NCI-H460 (cell line): ENCODE data around the gene CCDC138. TPM values are rescaled to one million over a fixed set of nuclear protein-coding genes. Genes with fewer than 3 reads are reported as not detected.

Experiments
- DNase-seq: peaks from one replicate; pipeline ENCODE4 v3.0.0-alpha.2; 2016; ENCODE audit warnings: low read depth; ENCODE audit errors: extremely low read depth
- total RNA-seq: library from RNA; depleted of rRNA; stranded (reverse); fragments of >200 nt; shearing (Covaris generic); gene quantifications from 2 replicates; pipeline ENCODE4 v1.2.3, GENCODE V29; 2014

Gene CCDC138
- total RNA-seq, 1 experiment from 2014 or later = 16.0 TPM

DNA sequence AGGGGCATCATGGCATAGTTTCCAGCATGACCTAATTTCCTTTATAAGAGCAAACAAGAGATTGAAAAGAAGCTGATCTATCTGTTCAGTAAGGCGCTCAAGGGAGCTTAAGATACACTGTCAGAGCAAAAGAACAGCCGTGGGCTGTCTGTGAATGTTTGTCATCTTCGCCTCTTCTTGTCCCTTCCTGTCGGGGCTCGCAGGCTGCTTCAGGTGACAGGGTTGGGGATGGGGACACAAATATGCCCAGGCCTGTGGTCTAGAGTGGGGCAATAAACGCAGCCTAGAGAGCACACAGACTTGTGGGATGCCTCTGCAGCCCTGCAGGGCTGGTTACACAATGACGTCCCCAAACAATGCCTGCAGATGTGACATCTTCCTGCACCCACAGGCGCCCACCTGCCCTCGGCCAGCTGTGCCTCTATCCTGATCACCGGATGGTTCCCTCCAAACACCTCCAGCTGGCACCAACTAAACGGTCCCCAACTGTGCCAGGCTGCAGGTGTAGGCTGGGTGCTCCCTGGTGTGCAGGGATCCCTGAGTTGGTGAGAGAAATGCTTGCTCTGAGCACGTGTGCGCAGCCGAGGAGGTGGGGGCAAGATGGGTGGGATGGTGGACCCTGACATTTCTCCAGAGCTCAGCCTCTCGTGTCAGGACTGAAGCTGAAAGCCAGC lies 129.7 kb downstream of the CCDC138 start:
- no peak for DNase-seq

DNA sequence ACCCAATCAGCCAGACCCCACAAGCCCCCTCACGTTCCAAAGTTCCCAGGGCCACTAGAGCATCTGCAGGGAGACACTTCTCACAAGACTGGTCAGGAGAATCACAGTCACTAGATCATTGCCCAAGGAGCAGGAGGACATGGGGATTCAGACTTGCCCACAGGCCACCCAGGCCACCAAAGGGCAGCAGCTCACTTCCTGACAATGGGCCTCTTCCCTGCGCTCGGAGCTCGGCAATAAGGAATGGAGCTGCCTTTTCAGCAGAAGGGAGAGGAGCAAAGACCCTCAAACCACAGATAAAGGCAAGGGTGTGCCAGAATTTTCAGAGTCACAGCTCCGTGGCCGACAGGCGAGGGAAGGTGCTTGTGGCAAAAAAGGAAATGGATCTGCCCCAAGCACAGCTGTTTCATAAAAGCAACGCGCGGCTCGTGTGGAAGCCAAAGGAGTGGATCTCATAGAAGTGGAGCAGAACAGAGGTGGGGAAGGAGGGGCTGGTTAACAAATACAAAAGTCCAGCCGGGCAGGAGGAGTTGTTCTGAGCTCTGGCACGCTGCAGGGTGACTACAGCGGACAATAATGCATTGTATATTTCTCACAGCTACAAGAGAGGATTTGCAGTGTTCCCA lies 130.3 kb downstream of the CCDC138 start:
- no peak for DNase-seq

DNA sequence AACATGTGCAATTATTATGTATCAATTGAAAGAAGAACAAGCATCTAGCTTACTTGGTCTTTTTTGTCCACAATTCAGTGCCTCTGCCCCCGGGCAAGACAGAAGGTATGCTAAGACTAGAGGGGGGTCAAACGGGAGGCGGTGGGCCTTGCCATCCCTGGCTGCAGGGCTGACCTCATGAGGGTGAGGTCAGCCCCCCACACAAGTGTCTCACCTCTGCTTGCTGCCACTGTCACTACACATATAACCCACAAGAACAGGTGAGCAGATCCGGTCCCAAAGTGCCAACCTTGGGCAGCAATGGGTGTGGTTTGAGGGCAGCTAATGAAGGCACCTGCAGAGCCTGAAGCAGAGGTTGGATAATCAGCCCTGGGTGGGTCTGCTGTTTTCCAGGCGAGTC lies 131.0 kb downstream of the CCDC138 start:
- no peak for DNase-seq

DNA sequence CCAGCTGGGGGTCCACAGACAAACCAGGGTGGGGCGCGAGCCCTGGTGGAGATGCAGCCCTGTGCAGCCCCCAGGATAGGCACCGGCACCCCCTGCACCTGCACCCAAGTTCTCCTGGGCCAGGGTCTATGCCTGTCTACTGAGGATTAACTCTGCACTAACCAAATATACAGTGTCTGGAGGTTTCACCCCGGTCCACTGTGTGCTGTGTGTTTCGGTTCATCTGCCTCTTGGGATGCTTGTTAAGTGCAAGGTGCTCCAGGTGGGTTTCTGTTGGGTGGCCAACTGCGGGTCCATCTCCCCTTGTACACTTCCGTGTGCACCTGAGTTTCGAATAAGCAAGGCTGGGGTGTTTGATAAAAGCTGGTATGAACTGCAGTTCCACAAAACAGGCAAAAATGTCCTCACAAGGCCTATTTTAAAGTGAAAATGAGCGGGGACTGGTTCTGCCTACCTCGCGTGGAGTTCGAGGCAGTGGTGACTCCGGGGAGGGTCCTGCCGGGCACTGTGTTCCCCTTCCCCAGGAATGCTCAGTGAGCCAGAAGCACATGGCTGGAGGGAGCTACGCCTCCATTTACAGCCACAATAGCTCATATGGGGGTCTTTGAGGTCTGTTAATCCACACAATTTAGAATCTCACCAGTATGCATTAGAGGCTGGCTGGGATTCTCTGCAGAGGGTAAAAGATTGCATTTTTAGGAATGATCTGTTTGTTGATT lies 131.7 kb downstream of the CCDC138 start:
- no peak for DNase-seq

DNA sequence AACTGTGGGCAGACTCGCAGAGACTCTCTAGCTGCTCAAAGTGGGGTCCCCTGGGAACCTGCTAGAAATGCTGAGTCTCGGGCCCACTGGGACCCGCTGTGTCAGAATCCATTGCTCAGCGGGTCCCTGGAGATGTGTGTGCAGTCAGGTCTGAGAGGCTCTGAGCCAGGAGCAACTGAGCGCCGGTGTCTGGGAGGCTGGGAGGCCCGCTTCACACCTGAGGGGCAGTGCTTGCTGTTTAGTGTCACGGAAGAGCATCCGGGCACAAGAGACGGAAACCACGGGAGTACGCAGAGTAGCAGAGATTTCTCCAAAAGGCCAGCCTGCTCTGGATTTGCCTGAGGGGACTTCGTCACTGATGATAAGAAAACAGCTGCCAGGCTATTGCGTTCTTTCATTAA lies 132.4 kb downstream of the CCDC138 start:
- no peak for DNase-seq

DNA sequence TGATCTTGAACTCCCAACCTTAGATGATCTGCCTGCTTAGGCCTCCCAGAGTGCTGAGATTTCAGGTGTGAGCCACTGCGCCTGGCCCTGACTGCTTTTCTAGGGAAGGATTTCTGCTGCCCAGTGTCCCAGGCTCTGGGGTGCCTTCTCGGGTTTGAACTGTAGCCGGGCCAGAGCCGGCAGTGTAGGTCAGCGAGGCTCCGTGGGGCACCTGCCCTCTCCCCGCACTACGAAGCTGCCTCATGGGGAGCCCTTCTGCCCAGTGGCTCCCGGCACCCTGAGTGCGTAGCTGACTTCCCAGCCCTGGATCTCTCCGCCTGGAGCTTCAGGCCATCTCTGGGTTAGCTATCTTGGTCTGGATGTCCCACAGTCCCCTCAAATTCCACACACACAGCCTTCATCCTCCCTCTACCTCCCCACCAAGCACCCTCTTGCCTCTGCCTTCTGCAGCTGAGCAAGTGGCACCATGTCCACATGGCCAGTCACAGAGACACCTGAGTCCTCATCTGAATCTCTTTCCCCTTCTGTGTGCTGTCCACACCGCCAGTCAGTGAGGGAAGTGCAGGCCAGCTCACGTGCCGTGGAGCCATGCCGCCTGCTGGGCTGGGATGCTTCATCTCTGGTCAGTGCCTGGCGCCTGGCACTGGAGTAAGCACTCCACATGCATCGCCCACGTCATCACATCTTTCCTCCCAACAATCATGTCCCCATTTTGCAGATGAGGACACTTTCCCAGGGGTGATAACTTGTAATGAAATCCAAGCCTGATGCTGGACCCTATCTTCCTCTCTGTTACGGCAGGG lies 133.2 kb downstream of the CCDC138 start:
- no peak for DNase-seq

DNA sequence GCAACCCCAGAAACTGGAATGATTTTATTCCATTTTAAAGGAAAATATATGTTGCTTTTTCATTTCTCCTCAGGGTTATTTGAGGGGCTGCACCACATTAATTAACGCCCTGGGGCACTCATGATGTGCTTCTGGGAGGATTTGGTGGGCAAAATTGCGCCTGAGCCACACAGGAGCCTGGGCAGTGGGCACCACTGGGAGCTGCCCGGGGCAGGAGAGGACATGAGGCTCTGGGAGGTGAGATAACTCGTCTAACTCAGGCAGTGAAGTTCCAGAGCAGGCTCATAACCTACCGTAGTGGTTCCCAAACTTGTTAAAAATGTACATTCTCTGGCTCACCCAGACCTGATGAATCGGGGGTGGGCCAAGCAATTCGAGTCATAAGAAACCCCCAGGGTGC lies 134.1 kb downstream of the CCDC138 start:
- no peak for DNase-seq

DNA sequence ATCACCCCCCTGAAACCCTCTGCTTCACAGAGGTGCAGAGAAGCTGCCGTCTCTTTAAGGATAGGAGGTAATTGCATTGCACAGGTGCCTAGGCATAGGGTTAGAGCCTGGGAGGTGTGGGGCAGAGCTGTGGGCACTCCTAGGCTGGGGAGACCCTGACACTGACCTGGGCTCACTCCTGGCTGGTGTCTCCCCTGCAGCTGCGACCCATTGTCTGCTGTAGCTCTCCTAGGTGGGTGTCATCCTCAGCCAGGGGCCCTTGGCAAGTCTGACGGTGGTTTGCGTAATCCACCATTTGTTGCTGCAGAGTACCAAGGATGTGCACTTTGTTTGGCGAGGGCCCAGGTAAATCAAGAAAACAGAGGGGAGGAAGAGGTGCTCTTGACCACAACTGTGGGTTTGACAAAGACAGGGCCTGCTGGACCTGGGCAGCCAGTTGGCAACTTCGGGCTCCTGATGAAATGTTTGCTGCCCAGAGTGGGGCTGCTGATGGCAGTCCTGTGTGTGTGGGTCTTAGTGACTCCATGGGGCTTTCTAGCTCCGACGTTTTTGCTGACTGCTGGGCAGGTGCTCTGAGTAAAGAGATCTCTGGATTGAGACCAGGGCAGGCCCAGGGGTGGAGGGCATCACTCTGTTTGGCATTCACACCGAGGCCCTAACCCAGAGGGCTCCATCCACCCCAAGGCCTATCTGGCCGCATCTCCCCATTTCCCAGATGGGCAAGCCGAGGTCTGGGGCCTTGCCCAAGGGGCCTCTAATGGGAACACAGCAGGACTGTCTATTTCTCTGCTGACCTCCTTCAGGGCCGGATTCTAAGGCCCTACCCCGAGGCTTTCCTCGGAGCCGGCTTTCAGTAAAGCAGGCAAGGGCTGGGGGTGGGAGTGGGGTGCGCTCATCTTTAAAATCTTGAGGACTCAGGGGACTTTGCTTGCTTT lies 134.8 kb downstream of the CCDC138 start:
- DNase-seq = no peak

DNA sequence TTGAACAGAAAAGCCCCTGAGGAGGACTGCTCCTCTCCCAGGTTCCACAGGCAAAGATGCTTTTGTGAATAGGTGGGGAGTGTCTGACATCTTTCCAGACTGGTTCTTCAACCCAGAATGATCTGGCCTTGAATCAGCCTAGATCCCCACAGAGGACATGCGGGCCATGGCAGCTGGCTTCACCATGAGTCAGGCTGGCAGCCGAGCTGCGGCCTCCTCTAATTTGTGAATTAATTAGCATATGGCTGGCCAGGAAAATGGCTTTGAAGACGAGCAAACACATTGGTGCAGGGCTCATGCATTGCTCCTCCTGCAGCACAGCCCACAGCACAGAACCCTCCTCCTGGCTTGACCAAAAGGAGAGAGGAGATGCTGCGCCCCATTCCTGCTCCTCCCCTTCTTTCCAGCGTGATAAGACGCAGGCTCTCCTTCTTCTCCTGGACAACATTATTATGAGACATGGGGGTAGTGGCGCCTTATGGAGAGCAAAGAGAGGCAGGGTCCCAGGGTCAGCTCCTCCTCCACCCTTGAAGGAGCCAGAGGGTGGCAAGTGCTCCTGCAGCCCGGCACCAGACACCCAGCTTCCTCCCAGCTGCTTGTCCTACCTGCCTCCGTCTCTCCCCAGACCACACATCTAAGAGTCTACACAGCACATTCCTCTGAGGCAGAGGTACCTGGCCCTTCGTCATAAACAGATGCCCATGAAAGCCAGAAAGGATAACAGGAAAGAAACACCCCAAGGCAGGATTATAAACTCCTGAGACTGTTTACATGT lies 135.8 kb downstream of the CCDC138 start:
- DNase-seq = no peak

DNA sequence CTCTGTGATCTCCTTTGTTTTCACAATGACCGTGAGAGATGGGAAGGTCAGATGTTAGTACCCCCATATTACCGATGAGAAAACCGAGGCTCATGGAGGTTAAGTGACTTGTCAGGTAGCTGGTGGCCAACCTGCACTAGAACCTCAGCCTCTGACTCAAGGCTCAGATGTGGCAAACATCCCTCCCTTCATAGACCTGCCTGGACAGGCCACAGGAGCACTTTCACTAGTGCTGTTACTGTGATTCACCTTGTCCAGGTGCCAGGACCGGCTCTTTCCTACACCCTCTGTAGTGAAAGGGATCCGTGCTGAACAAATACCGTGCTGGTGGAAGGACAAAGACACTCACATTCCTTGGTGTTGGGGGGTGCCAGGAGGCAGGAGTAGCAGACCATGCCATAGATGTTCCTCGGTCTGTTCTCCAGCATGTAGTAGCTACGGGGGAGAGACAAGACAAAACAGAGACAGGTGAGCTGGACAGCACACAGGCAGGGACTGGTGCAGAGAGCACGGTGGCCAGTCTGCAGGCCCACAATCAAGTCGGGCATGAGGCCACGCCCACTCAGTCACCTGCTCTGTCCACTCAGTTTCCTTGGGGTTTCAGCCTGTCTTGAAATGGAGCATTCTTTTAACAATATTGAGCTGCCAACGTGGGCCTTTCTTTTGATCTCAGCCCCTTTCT lies 136.6 kb downstream of the CCDC138 start:
- DNase-seq = no peak

DNA sequence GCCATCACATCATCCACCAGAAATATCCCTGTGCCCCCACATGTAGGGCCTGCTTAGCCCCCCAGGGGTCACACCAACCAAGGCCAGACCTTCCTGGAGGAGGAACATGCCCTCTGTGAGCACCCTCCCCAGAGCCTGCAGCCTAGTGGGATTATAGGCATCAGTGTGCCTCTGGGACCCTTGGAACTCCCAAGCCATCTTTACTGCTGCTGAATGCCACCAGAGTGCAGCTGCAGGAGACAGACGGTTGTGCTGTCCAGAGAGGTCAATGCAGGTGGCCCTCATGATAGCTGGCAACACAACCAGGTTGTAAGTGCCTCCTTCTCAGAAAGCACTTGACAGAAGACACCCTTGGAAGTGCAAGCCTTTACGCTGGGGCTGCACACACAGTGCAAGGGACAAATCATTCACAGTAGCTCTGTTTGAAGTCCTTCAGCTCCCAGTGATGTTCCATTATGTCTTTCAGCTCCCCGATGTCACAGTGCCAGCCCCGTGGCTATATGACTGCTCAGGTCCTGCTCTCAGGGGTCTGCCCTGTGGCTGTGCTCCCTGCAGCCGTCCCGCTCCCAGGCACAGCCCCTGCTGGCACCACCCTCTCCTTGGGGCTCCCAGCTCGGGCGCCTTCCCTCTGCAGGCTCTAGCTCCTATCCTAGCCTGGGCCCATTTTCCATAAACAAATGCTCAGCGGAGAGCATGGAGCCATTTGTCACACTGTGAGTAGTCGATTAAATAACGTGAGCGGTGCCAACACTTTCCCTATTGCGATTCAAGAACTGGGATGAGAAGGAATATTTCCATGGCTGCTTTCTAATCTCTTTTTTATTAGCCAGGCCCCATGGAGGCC lies 137.4 kb downstream of the CCDC138 start:
- DNase-seq = no peak

DNA sequence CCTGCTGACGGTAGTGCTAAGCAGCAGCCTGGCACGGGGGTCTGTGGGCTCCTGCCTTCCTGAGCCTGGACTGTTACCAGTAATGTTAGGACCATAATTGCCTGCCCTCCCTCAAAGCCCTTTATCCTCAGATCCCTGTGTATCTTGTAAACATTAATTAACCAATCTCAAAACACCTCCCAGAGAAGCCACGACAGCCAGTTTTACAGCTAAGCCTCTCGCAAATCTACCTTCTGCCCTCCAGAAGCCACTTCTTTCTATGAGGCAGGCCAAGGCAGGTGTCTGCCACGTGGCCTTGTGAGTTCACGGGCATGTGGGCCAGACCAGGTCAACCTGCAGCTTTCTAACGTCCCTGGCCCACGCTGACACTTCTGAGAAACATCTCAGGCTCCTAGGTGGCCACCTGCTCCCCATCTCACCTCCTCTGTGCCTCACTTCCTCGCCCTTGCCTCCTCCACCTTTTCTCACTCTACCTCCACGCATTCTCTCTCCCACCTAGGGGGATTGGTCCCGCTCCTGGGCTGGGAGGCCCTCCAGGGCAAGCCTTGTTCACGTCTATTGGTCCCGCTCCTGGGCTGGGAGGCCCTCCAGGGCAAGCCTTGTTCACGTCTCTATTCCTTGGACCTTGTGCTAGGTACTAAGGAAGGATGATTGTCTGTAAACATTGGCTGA lies 138.1 kb downstream of the CCDC138 start:
- DNase-seq = no peak

DNA sequence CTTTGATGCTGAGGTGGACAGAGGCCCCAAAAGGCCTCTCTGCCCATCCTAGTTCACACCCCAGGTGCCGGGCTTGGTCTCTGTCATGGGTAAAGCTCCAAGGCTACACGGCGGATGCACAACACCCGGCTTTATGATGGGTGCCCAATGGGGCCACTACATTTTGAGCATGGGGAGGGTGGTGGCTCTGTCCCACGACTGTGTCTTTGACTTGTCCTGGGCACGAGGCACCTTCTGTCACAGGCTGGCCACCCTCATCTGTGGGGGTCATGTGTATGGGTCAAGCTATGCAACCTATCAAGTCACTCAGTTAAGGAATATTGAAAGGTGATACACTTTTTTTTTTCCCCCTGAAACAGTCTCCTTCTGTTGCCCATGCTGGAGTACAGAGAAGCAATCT lies 138.7 kb downstream of the CCDC138 start:
- DNase-seq = no peak

DNA sequence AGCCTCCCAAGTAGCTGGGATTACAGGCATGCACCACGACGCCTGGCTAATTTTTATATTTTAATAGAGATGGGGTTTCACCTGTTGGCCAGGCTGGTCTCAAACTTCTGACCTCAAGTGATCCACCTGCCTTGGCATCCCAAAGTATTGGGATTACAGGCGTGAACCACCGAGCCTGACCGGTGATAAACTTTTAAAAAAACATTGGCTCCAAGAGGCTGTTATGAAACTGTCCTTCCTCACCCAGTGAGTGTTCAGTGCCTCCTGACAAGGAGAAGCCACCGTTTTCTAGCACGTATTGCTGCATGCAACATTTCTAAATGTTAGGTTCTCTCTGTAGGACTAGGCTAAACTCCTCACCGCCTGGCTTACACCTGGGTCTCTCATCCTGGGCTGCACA lies 139.2 kb downstream of the CCDC138 start:
- DNase-seq = no peak
